MM.1S (cell line): Measurements from ENCODE around the gene BRPF3.

Source experiments
- DNase-seq: peaks from one replicate; pipeline ENCODE4 v3.0.0-alpha.2; 2015
- H2AFZ ChIP-seq: fragments of 300-600 bp; sonication (generic); 2 replicates; pipeline ENCODE4 v1.6.0; 2016; ENCODE audit warnings: antibody characterized with exemption, low read length
- H3F3A ChIP-seq: fragments of 300-600 bp; sonication (generic); 2 replicates; pipeline ENCODE4 v1.6.1; 2016; ENCODE audit warnings: mild to moderate bottlenecking, antibody characterized with exemption, low read length, moderate library complexity, mixed read lengths; ENCODE audit not compliant: insufficient read depth
- H3K27ac ChIP-seq: fragments of 300-600 bp; sonication (generic); 2 replicates; pipeline ENCODE4 v1.5.1; 2016; ENCODE audit warnings: mild to moderate bottlenecking, low read length
- H3K27me3 ChIP-seq: fragments of 300-600 bp; sonication (generic); replicated peaks from 2 replicates; pipeline ENCODE4 v1.6.0; 2016; ENCODE audit warnings: low read length; ENCODE audit not compliant: insufficient read depth
- H3K36me3 ChIP-seq: fragments of 300-600 bp; sonication (generic); replicated peaks from 2 replicates; pipeline ENCODE4 v1.6.1; 2016; ENCODE audit warnings: mild to moderate bottlenecking, low read length, mixed read lengths; ENCODE audit not compliant: insufficient read depth
- H3K4me1 ChIP-seq: fragments of 300-600 bp; sonication (generic); 2 replicates; pipeline ENCODE4 v1.6.1; 2016; ENCODE audit warnings: low read length, mixed read lengths
- H3K4me2 ChIP-seq: fragments of 300-600 bp; sonication (generic); 2 replicates; pipeline ENCODE4 v1.6.0; 2016; ENCODE audit warnings: low read depth, low read length
- H3K4me3 ChIP-seq: fragments of 300-600 bp; sonication (generic); 2 replicates; pipeline ENCODE4 v1.5.1; 2016; ENCODE audit warnings: low read length, mixed read lengths
- H3K79me2 ChIP-seq: fragments of 300-600 bp; sonication (generic); 2 replicates; pipeline ENCODE4 v1.6.1; 2016; ENCODE audit warnings: mixed run types, low read length, mixed read lengths
- H3K9ac ChIP-seq: fragments of 300-600 bp; sonication (generic); 2 replicates; pipeline ENCODE4 v1.6.1; 2016; ENCODE audit warnings: low read length, mixed read lengths
- H3K9me2 ChIP-seq: fragments of 300-600 bp; sonication (generic); replicated peaks from 2 replicates; pipeline ENCODE4 v1.6.1; 2016; ENCODE audit warnings: mild to moderate bottlenecking, low read length, mixed read lengths; ENCODE audit not compliant: insufficient read depth
- H3K9me3 ChIP-seq: fragments of 300-600 bp; sonication (generic); replicated peaks from 2 replicates; pipeline ENCODE4 v1.6.1; 2016; ENCODE audit warnings: mild to moderate bottlenecking, low read length, mixed read lengths; ENCODE audit not compliant: insufficient read depth
- H4K20me1 ChIP-seq: fragments of 300-600 bp; sonication (generic); 2 replicates; pipeline ENCODE4 v1.6.1; 2016; ENCODE audit warnings: mild to moderate bottlenecking, low read length, moderate library complexity, mixed read lengths; ENCODE audit not compliant: insufficient read depth
- EZH2 ChIP-seq: fragments of 300-600 bp; sonication (generic); optimal IDR thresholded peaks from 2 replicates; pipeline ENCODE3; 2017; ENCODE audit warnings: low read depth, mild to moderate bottlenecking, antibody characterized with exemption, low read length, mixed read lengths
- EZH2phosphoT487 ChIP-seq: fragments of 300-600 bp; sonication (generic); IDR thresholded peaks from 2 replicates; pipeline ENCODE4 v1.6.1; 2018; ENCODE audit warnings: antibody characterized with exemption, low read length
- TF ChIP-seq, protein P1 (sequence below): fragments of 300-600 bp; sonication (generic); IDR thresholded peaks from 2 replicates; pipeline ENCODE4 v1.5.1; 2016; ENCODE audit warnings: antibody characterized with exemption, low read length, mixed read lengths

Gene BRPF3

DNA sequence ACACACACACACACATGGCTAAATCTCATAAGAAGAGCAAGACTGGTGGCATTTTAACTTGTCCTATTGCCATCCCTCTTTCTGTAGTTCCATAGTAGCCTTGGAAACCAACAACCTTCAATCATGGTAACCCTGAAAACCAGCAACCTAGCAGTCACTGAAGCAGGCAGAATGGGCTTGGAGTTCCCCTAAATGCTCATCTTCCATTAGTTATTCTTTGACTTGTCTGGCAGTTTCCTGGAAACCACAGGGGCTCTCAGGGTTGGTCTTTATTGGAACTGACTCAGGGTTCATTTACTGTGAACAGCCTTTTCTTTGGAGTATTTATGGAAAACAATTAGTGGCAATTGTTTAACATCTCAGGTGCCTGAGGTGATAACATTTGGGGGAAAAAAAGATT lies 19.4 kb upstream of the BRPF3 start:
- no peaks in the 10 kb centered on the region for H3F3A ChIP-seq
- no peaks in the 10 kb centered on the region for H3K9me2 ChIP-seq
- H3K36me3 ChIP-seq = no peaks in the 10 kb centered on the region
- H3K4me2 ChIP-seq = no peak overlapping the region
- H3K9ac ChIP-seq = no peak overlapping the region
- H3K27ac ChIP-seq = no peak overlapping the region
- H3K79me2 ChIP-seq = no peaks in the 10 kb centered on the region
- 0 out of 2 replicates have a peak, but pooled peaks cover under 1% of the 10 kb centered on the region for H3K4me1 ChIP-seq
- H3K4me3 ChIP-seq = no peak overlapping the region
- no peak overlapping the region for H2AFZ ChIP-seq
- H4K20me1 ChIP-seq = no peaks in the 10 kb centered on the region
- TF ChIP-seq, protein P1, sequence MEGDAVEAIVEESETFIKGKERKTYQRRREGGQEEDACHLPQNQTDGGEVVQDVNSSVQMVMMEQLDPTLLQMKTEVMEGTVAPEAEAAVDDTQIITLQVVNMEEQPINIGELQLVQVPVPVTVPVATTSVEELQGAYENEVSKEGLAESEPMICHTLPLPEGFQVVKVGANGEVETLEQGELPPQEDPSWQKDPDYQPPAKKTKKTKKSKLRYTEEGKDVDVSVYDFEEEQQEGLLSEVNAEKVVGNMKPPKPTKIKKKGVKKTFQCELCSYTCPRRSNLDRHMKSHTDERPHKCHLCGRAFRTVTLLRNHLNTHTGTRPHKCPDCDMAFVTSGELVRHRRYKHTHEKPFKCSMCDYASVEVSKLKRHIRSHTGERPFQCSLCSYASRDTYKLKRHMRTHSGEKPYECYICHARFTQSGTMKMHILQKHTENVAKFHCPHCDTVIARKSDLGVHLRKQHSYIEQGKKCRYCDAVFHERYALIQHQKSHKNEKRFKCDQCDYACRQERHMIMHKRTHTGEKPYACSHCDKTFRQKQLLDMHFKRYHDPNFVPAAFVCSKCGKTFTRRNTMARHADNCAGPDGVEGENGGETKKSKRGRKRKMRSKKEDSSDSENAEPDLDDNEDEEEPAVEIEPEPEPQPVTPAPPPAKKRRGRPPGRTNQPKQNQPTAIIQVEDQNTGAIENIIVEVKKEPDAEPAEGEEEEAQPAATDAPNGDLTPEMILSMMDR = no peak
- no peak for TF ChIP-seq EZH2phosphoT487
- TF ChIP-seq EZH2 = no peak
- H3K27me3 ChIP-seq = no peaks in the 10 kb centered on the region
- no peaks in the 10 kb centered on the region for H3K9me3 ChIP-seq
- DNase-seq = no peak

DNA sequence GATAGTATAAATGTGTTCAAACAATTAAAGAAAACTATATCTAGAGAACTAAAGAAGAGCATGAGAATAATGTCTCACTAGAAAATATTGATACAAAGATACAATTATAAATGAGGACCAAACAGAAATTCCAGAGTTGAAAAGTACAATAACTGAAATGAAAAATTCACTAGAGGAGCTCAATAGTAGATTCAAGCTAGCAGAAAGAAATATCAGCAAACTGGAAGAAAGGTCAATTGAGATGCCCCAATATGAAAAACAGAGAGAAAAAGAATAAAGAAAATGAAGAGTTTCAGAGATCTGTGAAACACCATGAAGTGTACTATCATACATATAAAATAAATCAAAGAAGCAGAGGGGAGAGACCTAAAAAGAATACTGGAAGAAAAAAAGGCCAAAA lies 18.0 kb upstream of the BRPF3 start:
- no peaks in the 10 kb centered on the region for H4K20me1 ChIP-seq
- DNase-seq = no peak
- no peaks in the 10 kb centered on the region for H3K4me1 ChIP-seq
- H3K9me2 ChIP-seq = no peaks in the 10 kb centered on the region
- H3K27ac ChIP-seq = no peak overlapping the region
- H3K27me3 ChIP-seq = no peaks in the 10 kb centered on the region
- H3F3A ChIP-seq = no peaks in the 10 kb centered on the region
- H3K4me2 ChIP-seq = no peak overlapping the region
- H3K79me2 ChIP-seq = no peaks in the 10 kb centered on the region
- H3K36me3 ChIP-seq = no peaks in the 10 kb centered on the region
- no peak overlapping the region for H3K4me3 ChIP-seq
- no peaks in the 10 kb centered on the region for H3K9me3 ChIP-seq
- H3K9ac ChIP-seq = no peak overlapping the region
- TF ChIP-seq EZH2phosphoT487 = no peak
- TF ChIP-seq, protein P1 = no peak
- TF ChIP-seq EZH2 = no peak
- H2AFZ ChIP-seq = no peak overlapping the region

DNA sequence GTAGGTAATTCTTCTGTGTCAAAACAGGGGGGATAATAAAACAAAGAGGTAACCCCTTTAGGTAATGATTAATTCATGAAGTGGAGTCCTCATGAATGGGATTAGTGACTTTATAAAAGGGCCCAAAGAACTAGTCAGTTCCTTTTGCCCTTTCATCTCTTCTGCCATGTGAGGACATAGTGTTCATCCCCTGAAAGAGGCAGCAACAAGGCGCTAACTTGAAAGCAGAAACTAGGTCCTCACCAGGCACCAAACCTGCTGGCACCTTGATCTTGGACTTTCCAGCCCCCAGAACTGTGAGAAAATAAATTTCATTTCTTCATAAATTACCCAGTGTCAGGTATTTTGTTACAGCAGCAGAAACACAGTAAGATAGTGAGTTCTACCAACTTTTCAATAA lies 16.4 kb upstream of the BRPF3 start:
- Histone ChIP-seq H3K4me2 (no peak overlapping the region), H3K9me2 (no peaks in the 10 kb centered on the region), H3F3A (no peaks in the 10 kb centered on the region), H2AFZ (no peak overlapping the region), H3K27me3 (no peaks in the 10 kb centered on the region), H3K4me1 (no peaks in the 10 kb centered on the region), H3K27ac (no peak overlapping the region), H3K36me3 (no peaks in the 10 kb centered on the region), H3K79me2 (no peaks in the 10 kb centered on the region), H3K4me3 (no peak overlapping the region), H4K20me1 (no peaks in the 10 kb centered on the region), H3K9ac (no peak overlapping the region), H3K9me3 (no peaks in the 10 kb centered on the region)
- no peak for TF ChIP-seq EZH2phosphoT487
- no peak for TF ChIP-seq EZH2
- TF ChIP-seq, protein P1 = no peak
- DNase-seq = no peak
